GM12801 (cell line): ENCODE data around the gene CACNA1C.

ENCODE experiments used
- TF ChIP-seq, protein P1 (sequence below): IDR thresholded peaks from one replicate; pipeline ENCODE4 v1.5.1; 2011; ENCODE audit warnings: control low read depth; ENCODE audit not compliant: insufficient read length; ENCODE audit errors: extremely low read depth

CACNA1C gene

DNA sequence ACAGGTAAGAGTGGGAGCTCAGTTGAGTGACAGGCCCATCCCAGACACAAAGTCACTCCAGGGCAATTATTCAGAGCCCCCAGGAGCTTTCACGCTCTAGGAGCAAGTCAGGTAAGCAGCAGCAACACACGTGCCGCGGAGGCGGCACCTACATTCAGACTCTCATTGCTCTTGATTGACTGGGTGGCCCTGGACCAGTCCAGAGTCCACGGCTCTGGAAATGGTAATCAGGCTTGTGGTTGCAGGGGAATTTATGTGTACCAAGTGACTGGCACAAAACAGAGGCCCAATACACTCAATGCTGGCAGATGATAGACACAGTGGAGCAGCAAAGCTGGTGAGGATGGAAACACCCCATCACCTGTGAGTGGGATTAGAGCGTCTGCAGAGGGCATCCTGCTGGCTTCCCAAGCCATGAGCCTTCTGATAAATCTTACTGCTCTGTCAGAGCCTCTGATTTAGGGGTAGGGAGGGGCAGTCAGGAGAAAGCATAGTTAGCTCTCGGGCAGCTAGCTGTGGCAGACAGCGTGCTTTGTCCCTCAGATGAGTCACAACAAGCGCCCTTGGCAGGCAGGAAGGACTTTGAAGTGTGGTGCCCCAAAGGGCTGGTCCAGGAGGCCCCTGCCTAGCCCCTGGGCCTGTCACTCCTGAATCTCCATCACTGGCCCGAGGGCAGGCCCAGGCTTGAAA is 344.7 kb downstream of the CACNA1C start:
- TF ChIP-seq, protein P1, sequence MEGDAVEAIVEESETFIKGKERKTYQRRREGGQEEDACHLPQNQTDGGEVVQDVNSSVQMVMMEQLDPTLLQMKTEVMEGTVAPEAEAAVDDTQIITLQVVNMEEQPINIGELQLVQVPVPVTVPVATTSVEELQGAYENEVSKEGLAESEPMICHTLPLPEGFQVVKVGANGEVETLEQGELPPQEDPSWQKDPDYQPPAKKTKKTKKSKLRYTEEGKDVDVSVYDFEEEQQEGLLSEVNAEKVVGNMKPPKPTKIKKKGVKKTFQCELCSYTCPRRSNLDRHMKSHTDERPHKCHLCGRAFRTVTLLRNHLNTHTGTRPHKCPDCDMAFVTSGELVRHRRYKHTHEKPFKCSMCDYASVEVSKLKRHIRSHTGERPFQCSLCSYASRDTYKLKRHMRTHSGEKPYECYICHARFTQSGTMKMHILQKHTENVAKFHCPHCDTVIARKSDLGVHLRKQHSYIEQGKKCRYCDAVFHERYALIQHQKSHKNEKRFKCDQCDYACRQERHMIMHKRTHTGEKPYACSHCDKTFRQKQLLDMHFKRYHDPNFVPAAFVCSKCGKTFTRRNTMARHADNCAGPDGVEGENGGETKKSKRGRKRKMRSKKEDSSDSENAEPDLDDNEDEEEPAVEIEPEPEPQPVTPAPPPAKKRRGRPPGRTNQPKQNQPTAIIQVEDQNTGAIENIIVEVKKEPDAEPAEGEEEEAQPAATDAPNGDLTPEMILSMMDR, result no peak

DNA sequence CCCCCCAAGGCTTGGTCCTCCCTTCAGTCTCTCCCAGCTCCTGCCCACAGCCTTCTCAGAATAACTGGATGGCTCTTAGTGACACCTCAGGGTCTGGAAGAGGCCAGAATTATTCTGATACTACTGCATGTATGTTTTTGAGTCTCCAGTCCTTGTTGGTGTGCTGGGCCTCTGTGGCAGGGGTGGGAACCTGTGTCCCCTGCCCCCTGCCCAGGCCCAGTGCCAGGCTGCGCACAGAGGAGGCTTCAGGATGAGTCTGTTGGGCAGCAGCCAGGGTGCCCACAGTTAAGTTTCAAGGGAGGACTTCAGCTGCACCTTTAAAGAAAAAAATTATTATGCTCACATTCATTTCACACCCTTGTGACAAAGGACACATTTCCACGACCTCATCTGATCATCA is 348.3 kb downstream of the CACNA1C start:
- TF ChIP-seq, protein P1, result no peak

DNA sequence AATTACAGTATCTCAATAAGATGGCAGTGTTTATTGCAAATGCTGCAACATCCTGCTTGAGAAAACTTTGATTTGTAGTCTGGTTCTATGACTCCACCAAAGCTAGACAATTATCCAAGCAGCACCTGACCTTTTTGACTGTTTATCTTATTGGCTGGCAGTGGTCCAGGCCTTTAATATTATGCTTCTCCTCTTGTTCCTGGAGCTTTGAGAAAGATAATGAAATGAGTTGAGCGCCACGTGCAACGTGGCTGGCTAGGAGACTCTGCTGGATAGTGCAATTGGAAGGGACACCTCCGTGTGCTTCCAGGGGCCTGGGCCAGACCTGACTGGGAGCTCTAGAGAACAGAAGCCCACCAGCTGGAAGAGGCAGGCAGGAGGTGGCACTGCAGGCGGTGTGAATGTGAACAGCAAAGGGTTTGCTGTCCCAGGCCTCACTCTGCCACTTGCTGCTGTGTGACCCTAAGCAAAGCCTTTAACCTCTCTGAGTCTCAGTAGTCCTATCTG is 349.3 kb downstream of the CACNA1C start:
- TF ChIP-seq, protein P1, result no peak

DNA sequence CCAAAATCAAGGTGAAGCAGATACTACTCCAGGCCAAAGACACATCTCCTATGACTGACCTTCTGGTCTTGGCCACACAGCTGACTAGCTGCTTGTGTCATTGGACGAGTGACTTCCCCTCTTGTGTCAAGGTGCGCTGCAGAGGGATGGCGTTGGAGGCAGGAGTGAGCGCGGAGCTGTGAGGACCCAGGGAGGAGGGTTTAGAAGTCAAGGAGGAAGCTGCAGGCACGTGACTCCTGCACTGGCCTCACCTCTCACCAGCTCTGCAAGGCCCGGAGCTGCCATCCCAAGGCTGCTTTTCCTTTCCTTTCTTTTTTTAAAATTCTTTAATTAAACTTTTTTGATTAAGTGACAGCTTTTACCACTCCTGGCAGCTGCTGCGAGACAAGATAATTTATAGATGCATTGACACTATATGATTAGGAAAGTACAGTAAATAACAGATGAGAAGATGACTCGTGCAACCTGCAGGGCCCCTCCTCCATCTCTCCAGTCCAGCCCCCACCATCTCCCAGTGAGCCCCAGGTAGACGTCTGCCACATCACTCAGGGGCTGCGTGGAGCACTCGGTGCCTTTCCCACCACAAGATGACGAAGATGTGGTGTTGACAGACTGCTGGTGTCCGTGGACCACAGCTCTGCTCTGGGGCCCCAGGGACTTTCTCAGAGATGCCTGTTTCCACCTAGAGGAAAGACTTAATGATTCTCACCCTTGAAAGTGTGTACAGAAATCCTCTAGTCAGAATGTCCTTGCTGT is 350.6 kb downstream of the CACNA1C start:
- TF ChIP-seq, protein P1, result no peak

DNA sequence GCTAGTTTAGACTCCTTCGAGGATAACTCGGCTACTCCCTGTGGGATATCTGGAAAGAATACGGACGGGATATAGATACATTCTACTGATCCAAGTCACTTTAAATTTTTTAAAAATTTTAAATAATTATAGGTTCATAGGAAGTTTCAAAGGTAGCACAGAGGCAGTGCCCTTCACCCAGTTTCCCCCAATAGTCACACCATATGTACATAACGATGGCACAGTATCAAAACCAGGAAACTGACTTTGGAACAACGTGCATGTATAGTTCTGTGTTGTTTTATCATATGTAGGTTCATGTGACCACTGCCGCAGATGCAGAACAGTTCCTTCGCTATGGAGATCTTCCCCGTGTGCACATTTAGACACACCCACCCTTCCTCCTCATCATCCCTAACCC is 352.3 kb downstream of the CACNA1C start:
- TF ChIP-seq, protein P1, result no peak

DNA sequence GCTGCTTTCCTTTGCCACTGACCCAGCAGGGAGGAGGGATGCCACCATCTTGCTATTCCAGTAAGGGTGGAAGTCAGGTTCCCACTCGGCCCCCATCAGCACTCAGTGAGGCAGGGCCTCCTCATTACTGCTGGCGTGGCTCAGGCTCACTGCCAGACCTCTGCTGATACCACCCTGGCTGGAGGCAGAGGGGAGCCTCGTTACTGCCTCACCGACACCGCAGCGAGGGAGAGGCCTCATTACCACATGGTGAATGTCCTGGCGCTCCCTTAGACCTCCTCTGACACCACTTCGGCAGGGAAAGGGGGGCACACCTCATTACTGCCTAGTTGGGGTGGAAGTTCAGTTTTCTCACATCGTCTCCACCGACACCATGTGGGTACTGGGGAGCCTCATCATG is 354.1 kb downstream of the CACNA1C start:
- TF ChIP-seq, protein P1, result no peak

DNA sequence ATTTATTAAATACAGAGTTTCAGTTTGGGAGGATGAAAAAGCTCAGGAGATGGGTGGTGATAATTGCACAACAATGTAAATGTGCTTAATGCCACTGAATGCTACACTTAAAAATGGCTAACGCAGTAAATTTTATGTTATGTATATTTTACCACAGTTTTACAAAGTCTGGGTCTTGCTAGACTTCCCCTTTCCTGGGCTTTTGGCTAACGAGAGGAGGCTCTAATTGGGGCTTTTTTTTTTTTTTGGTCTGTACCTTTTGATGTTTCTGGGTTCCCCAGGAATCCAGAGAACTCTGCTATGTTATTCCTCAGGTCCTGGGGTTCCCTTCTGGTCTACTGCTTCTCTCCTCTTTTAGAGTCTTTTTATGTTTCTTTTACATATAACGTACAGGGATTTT is 355.5 kb downstream of the CACNA1C start:
- TF ChIP-seq, protein P1, result no peak
